Nephron (organoid): ENCODE data around the gene FABP1.

Experiments used
- H3K27ac Mint-ChIP-seq, 3 experiments: 2 replicates each; pipeline ENCODE4 v1.8.0; 2020; ENCODE audit warnings: mixed read lengths in 3 of 3, mild to moderate bottlenecking in 2 of 3, moderate library complexity in 1 of 3
- H3K27me3 Mint-ChIP-seq: 2 replicates; pipeline ENCODE4 v1.8.0; 2021; ENCODE audit warnings: low read depth, mild to moderate bottlenecking, moderate library complexity, mixed read lengths
- H3K36me3 Mint-ChIP-seq: 2 replicates; pipeline ENCODE4 v1.8.0; 2020; ENCODE audit warnings: low read depth, mixed read lengths
- H3K4me1 Mint-ChIP-seq: 2 replicates; pipeline ENCODE4 v1.8.0; 2020; ENCODE audit warnings: mixed read lengths
- H3K4me3 Mint-ChIP-seq, 3 experiments: 2 replicates each; pipeline ENCODE4 v1.8.0; 2020; ENCODE audit warnings: mild to moderate bottlenecking in 3 of 3, mixed read lengths in 3 of 3, moderate library complexity in 2 of 3
- H3K9me3 Mint-ChIP-seq: 2 replicates; pipeline ENCODE4 v1.8.0; 2020; ENCODE audit warnings: mixed read lengths
- CTCF ChIP-seq, 3 experiments: fragments of 200-600 bp; sonication (generic); IDR thresholded peaks; one replicate each; pipeline ENCODE4 v1.5.0; 2021; ENCODE audit warnings: antibody characterized with exemption in 3 of 3; ENCODE audit not compliant: unreplicated experiment in 3 of 3

Gene FABP1

GRCh38 chr2:88096708-88097107 lies 31.2 kb downstream of the FABP1 start:
- no peak overlapping the region for H3K27ac Mint-ChIP-seq

GRCh38 chr2:88095022-88095421 lies 32.8 kb downstream of the FABP1 start:
- H3K27ac Mint-ChIP-seq, result no peak overlapping the region

More at GRCh38 chr2:88096708-88097107, 31.2 kb downstream of the FABP1 start:
- Mint-ChIP-seq H3K4me3 (no peak overlapping the region), H3K27me3 (no peaks in the 10 kb centered on the region), H3K36me3 (no peaks in the 10 kb centered on the region), H3K4me1 (peaks cover 13% of the 10 kb centered on the region), H3K9me3 (no peaks in the 10 kb centered on the region)
- no peak for TF ChIP-seq CTCF (IDR thresholded peaks at IDR 0.05; ENCODE audit: unreplicated experiment in 3 of 3)

GRCh38 chr2:88092773-88093172 lies 35.1 kb downstream of the FABP1 start:
- Mint-ChIP-seq H3K36me3 (no peaks in the 10 kb centered on the region), H3K9me3 (no peaks in the 10 kb centered on the region), H3K4me3 (no peak overlapping the region), H3K27ac (no peak overlapping the region), H3K27me3 (no peaks in the 10 kb centered on the region), H3K4me1 (peaks cover 9% of the 10 kb centered on the region)
- no peak for TF ChIP-seq CTCF (IDR thresholded peaks at IDR 0.05; ENCODE audit: unreplicated experiment in 3 of 3)

More at GRCh38 chr2:88095022-88095421, 32.8 kb downstream of the FABP1 start:
- Mint-ChIP-seq H3K36me3 (no peaks in the 10 kb centered on the region), H3K27me3 (no peaks in the 10 kb centered on the region), H3K4me1 (peaks cover 12% of the 10 kb centered on the region), H3K4me3 (no peak overlapping the region), H3K9me3 (no peaks in the 10 kb centered on the region)
- no peak for TF ChIP-seq CTCF (IDR thresholded peaks at IDR 0.05; ENCODE audit: unreplicated experiment in 3 of 3)

GRCh38 chr2:88091943-88092342 lies 35.9 kb downstream of the FABP1 start:
- TF ChIP-seq CTCF (IDR thresholded peaks at IDR 0.05; ENCODE audit: unreplicated experiment in 3 of 3), result no peak
- H3K27me3 Mint-ChIP-seq, result no peaks in the 10 kb centered on the region
- H3K4me3 Mint-ChIP-seq, result no peak overlapping the region
- peaks cover 9% of the 10 kb centered on the region for H3K4me1 Mint-ChIP-seq
- H3K9me3 Mint-ChIP-seq, result no peaks in the 10 kb centered on the region
- H3K36me3 Mint-ChIP-seq, result no peaks in the 10 kb centered on the region
- H3K27ac Mint-ChIP-seq, result no peak overlapping the region

GRCh38 chr2:88090446-88091283 lies 37.2 kb downstream of the FABP1 start:
- H3K27ac Mint-ChIP-seq, result no peak overlapping the region
- H3K27me3 Mint-ChIP-seq, result no peaks in the 10 kb centered on the region
- TF ChIP-seq CTCF (IDR thresholded peaks at IDR 0.05; ENCODE audit: unreplicated experiment in 3 of 3), result no peak
- no peaks in the 10 kb centered on the region for H3K36me3 Mint-ChIP-seq
- peaks cover 9% of the 10 kb centered on the region for H3K4me1 Mint-ChIP-seq
- H3K9me3 Mint-ChIP-seq, result no peaks in the 10 kb centered on the region
- H3K4me3 Mint-ChIP-seq, result no peak overlapping the region

- Mint-ChIP-seq H3K4me1 (peaks cover 9% of the 10 kb centered on the region), H3K27me3 (no peaks in the 10 kb centered on the region), H3K27ac (no peak overlapping the region), H3K4me3 (no peak overlapping the region), H3K36me3 (no peaks in the 10 kb centered on the region), H3K9me3 (no peaks in the 10 kb centered on the region)
- no peak for TF ChIP-seq CTCF (IDR thresholded peaks at IDR 0.05; ENCODE audit: unreplicated experiment in 3 of 3)
Measured at GRCh38 chr2:88088999-88089398, 38.9 kb downstream of the FABP1 start.
